Mucosa of stomach (tissue), 1 donor: Measurements from ENCODE around the gene CAMTA1.

Experiments
- H3K27me3 ChIP-seq: one replicate; pipeline ENCODE4 v1.7.0; 2013; ENCODE audit warnings: mild to moderate bottlenecking, low read length; ENCODE audit not compliant: control insufficient read depth, insufficient read depth
- H3K36me3 ChIP-seq: one replicate; pipeline ENCODE4 v1.7.0; 2013; ENCODE audit warnings: low read length; ENCODE audit not compliant: control insufficient read depth, insufficient read depth
- H3K4me1 ChIP-seq: one replicate; pipeline ENCODE4 v1.7.0; 2013; ENCODE audit warnings: mild to moderate bottlenecking, low read length; ENCODE audit not compliant: control insufficient read depth, insufficient read depth
- H3K4me3 ChIP-seq: one replicate; pipeline ENCODE4 v1.7.0; 2013; ENCODE audit warnings: low read length
- H3K9ac ChIP-seq: one replicate; pipeline ENCODE4 v1.7.0; 2013; ENCODE audit warnings: mild to moderate bottlenecking, low read length, moderate library complexity
- H3K9me3 ChIP-seq: one replicate; pipeline ENCODE4 v1.7.0; 2013; ENCODE audit warnings: mild to moderate bottlenecking, low read length, moderate library complexity; ENCODE audit not compliant: control insufficient read depth
- donor health status: Pancreatic carcinoma.

Gene CAMTA1

DNA sequence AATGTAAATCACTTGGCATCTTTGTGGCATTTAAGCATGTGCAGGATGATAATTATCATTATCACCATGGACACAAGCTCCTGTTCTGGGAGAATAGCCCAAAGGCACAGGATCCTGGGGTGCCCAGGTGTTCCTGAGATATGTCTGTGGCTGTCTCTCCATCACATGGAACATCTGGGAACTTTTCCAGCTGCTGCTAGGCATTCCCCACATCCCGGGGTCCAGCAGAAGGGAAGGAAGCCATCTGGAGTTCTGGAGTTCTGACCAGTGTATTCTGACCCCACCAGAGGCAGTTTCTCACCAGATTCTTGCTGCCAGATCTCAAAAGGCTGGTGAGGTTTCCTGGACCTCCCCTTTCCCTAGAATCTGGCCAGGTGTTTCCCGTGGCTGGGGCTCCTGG is 726.1 kb downstream of the CAMTA1 start:
- H3K4me1 ChIP-seq: no peaks in the 10 kb centered on the region
- H3K9ac ChIP-seq: no peak overlapping the region
- no peaks in the 10 kb centered on the region for H3K27me3 ChIP-seq
- no peaks in the 10 kb centered on the region for H3K9me3 ChIP-seq
- H3K36me3 ChIP-seq: no peaks in the 10 kb centered on the region
- no peak overlapping the region for H3K4me3 ChIP-seq

DNA sequence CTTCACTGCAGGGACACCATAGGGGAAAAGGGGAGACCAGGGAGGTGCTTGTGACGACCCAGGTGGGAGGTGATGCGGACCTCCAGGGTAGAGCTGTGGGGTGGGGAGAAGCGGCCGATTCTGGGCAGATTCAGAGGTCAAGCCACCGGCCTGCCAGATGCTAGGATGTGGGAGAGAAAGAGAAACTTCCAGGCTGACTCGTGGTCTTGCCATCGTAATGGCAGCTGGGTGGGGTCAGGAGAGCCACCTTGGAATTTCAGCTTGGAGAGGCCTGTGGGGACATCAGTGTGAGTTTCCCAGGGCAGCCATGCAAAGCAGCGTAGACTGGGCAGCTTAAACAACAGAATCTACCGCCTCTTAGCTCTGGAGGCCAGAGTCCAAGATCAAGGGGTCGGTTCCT is 727.8 kb downstream of the CAMTA1 start:
- no peaks in the 10 kb centered on the region for H3K36me3 ChIP-seq
- no peak overlapping the region for H3K4me3 ChIP-seq
- no peak overlapping the region for H3K9ac ChIP-seq
- no peaks in the 10 kb centered on the region for H3K27me3 ChIP-seq
- no peaks in the 10 kb centered on the region for H3K4me1 ChIP-seq
- no peaks in the 10 kb centered on the region for H3K9me3 ChIP-seq

DNA sequence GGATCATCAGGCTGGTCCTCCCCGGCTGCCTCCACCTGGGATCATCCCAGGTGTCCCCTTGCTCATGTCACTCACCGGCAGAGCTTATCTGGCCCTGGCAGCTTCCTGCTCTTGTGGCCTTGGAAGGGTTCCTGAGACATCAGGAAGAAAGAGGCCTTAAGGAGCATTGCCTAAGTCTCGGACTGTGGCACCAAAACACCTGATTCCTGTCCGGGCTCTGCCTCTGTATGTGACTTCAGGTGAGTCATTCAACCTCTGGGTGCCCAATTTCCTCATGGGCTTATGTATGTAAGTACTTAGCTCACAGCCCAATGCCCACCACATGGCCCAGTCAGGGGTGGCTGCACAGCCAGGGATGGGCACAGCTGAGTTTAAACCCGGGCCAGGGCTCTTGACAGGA is 729.9 kb downstream of the CAMTA1 start:
- no peak overlapping the region for H3K4me3 ChIP-seq
- no peaks in the 10 kb centered on the region for H3K27me3 ChIP-seq
- H3K9ac ChIP-seq: no peak overlapping the region
- H3K36me3 ChIP-seq: no peaks in the 10 kb centered on the region
- H3K4me1 ChIP-seq: no peaks in the 10 kb centered on the region
- H3K9me3 ChIP-seq: no peaks in the 10 kb centered on the region

DNA sequence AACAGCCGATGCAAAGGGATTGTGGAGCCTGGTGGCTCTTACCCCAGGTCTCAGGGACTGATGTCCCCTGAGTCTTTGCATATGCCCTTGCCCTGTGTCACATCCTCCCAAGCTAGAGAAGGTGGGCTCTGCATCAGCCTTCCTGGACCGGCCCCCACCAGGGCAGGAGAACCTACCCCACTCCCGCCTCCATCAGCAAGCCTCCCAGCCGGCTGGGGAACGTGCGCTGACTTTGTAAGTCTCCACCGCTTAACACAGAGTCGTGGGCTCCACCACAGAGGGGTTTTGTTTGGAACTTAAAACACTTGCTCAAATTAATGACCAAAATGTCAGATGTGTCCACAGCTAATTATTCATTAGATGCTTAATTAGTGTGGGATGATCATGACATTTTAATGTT is 730.6 kb downstream of the CAMTA1 start:
- Histone ChIP-seq H3K9me3 (no peaks in the 10 kb centered on the region), H3K36me3 (no peaks in the 10 kb centered on the region), H3K9ac (no peak overlapping the region), H3K4me3 (no peak overlapping the region), H3K4me1 (no peaks in the 10 kb centered on the region), H3K27me3 (no peaks in the 10 kb centered on the region)

DNA sequence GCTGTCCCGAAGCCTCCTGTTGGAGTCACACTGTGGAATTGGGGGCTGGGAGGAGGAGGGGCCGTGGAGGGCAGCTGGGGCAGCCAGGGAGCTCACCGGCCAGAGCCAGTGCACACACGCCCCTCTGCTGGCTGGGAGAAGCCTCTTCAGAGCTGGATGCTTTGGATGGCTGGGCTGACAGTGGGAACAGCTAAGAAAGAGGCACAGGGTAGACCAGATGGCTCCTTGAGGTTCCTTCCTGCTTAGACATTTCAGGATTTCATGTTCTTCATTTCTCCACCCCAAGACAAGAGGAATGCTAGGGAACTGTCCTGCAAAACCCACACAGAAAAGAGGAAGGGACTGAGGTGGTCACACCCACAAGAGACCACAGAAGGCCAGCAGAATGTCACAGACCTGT is 731.1 kb downstream of the CAMTA1 start:
- H3K9ac ChIP-seq: no peak overlapping the region
- H3K9me3 ChIP-seq: no peaks in the 10 kb centered on the region
- no peaks in the 10 kb centered on the region for H3K36me3 ChIP-seq
- H3K27me3 ChIP-seq: no peaks in the 10 kb centered on the region
- H3K4me1 ChIP-seq: no peaks in the 10 kb centered on the region
- no peak overlapping the region for H3K4me3 ChIP-seq

DNA sequence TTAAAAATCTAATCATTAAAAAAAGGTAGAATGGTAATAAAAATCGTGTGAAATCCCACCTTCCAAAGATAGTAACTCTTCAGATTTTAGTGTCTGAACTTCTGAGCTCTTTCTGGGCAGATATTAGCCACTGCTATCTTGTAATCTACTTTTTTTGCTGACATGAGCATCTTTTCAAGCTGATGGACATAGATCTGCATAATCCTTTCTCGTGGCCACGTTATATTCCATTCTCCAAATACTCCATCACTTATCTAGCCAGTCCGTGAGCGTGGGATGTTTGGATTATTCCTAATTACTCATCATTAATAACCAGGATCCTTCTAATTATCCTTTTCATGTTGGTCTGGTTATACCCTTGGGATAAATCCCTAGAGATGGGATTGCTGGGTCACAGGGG is 731.7 kb downstream of the CAMTA1 start:
- Histone ChIP-seq H3K27me3 (no peaks in the 10 kb centered on the region), H3K4me3 (no peak overlapping the region), H3K9me3 (no peaks in the 10 kb centered on the region), H3K9ac (no peak overlapping the region), H3K4me1 (no peaks in the 10 kb centered on the region), H3K36me3 (no peaks in the 10 kb centered on the region)

DNA sequence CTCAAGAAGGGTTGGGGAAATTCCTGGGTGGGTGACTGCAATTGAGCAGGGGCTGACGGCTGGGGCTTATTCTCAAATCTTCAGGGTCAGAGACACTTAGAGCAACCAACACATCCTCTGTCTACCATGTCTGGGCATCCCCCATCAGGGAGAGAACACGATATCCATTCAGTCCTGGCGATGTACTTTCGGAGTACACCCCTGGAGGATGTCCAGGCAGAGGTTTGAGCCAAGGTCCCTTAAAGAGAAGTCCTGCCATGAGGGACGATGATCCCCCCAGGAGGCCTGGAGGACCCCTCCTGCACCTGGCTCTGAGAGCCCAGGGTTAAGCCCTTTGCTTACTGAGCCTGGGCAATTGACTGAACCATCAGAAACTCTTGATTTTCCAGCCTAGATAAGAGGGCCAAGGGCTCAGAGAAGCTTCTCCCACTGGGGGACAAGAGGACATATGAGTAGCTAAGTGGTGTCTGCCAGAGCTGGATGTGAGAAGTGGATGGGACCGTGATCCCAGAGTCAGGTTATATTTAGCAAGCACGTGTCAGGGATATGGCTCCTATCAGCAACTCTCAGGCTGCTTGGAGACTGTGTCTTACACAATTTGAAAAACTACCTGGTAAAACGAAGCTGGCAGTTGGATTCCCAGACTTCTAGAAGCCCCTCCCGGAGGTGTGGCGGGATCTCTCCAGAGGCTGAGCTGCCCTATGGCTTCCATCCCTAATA is 732.5 kb downstream of the CAMTA1 start:
- Histone ChIP-seq H3K9me3 (no peaks in the 10 kb centered on the region), H3K4me3 (no peak overlapping the region), H3K27me3 (no peaks in the 10 kb centered on the region), H3K4me1 (no peaks in the 10 kb centered on the region), H3K9ac (no peak overlapping the region), H3K36me3 (no peaks in the 10 kb centered on the region)

DNA sequence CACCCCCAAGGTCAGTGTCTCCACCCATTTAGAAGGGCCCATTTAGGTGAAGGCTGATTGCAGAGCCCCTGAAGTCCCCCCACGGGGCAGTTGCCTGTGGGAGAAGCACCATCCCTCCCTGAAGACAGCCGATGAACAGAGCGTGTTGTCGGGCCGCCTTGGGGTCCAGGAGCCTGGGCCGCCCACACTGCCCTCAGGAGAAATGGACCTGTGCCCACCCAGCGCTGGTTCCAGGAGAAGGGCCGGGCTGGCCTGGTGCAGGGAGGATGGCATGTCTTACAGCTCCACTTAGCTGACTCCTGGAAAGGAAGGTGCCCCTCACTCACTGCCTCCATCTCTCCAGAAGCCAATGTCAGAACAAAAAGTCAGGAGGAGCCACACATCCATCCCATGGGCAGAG is 733.2 kb downstream of the CAMTA1 start:
- Histone ChIP-seq H3K9me3 (no peaks in the 10 kb centered on the region), H3K36me3 (no peaks in the 10 kb centered on the region), H3K4me3 (no peak overlapping the region), H3K4me1 (no peaks in the 10 kb centered on the region), H3K9ac (no peak overlapping the region), H3K27me3 (no peaks in the 10 kb centered on the region)

DNA sequence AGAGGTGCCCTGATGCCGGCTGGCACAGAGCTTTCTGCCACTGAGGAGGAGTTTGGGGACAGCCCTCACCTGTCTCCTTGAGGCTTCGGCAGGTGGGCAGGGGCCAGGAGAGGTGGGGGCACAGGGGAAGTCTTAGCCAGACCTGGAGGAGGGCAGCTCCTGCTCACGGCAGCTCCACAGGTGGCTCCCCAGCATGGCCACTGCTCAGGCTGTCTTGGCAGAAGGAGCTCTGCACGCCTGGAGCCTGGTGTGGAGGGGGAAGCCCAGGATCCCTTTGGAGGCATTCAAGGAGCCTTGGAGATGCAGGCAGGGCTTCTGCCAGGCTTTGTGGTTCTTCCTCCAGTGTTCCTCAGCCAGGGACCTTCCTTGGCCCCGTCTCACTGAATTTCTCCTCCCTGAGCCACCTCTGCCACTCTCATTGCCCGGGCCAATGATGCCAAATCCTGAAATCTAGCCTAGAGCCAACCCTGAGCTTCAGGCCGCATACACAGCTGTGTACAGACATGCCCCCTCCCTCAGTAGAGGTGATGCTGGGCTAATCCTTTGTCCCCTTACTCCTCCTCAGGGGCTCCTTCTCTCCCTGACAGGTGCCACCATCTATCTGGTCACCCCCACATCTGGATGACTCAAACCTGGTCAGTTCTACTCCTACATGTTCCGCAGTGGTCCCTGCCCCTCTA is 734.1 kb downstream of the CAMTA1 start:
- Histone ChIP-seq H3K9me3 (no peaks in the 10 kb centered on the region), H3K36me3 (no peaks in the 10 kb centered on the region), H3K27me3 (no peaks in the 10 kb centered on the region), H3K4me1 (no peaks in the 10 kb centered on the region), H3K9ac (no peak overlapping the region), H3K4me3 (no peak overlapping the region)

DNA sequence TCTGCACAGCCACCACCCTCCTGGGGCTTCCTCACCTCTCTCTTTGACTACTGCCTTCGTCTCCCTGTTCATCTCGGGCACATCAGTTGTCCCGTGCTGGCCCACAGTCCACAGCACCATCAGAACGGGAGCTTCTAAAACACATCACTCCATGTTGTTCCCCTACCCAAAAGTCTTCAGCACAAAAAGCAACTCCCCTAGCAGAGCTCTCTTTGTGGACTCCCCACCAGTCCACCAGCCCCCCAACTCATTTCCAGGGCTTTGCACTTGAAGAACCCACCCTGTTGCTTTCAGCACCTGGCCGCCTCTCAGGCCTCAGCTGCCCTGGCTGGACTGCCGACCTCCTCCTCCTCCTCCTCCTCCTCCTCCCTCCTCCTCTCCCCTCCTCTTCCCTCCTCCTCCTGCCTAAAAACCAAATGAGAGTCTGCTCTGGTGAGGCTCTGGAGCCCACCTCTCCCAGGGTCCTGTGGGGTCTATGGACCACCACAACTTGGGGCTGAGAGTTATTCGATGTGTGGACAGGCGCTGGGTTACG is 734.7 kb downstream of the CAMTA1 start:
- Histone ChIP-seq H3K4me1 (no peaks in the 10 kb centered on the region), H3K9ac (no peak overlapping the region), H3K27me3 (no peaks in the 10 kb centered on the region), H3K4me3 (no peak overlapping the region), H3K9me3 (no peaks in the 10 kb centered on the region), H3K36me3 (no peaks in the 10 kb centered on the region)

DNA sequence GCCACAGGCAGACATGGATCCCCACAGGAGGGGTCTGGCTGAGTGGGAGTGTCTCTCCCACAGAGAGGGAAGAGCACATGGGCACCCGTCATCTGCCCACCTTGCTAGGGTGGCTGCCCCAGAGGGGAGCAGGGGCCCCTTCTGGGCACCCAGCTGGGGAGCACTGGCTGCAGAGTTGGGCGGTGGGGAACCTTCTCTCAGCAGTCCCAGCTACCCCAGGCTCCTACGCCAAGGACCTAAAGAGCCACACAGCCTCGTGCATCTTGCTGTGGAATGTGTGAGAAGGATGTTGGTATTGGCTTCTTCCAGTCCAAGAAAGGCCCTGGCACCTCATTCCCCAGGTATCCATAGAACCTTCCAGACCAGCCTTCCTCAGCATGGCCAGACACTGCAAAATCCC is 735.2 kb downstream of the CAMTA1 start:
- no peaks in the 10 kb centered on the region for H3K9me3 ChIP-seq

DNA sequence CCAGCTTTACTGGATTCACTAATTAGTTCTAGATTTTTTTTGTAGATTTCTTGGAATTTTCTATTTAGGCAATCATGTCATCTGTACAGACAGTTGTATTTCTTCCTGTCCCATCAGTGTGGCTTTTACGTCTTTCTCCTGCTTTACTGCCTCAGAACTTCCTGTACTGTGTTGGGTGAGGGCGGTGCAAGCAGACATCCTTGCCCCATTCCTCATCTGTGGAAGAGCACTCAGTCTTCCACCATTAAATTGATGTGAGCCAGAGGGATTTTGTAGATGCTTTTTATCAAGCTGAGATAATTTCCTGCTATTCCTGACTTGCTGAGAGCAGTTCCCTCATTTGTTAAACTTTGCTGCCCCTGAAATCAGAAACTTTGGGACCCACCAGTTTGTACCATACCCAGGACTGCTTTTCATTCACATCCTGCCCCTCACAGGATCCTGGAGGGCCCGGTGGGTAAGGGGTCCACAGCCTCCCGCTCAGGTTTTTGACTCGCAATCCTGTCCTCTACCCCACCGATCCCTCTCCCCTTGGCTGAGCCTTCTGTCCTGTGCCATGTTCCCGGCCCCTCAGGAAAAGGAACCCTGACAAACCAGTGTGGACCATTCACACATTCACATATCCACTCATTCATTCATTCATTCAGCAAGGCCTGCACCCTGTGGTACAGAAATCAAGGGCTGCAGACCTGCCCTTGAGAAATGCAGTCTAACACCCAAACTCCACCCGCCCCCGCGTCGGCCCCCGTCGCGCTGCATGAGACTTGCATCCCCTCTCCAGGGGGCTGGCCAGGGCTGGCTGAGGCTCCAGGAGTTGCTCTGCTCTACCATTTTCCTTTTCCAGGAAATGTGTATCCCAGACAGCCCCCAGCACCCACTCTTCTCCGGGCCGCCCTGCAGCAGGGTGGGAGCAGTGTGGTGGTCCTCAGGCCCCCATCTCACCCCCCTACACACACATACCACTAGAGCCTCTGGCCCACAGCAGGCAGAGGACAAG is 739.4 kb downstream of the CAMTA1 start:
- Histone ChIP-seq H3K4me3 (no peak overlapping the region), H3K36me3 (no peaks in the 10 kb centered on the region), H3K9ac (no peak overlapping the region), H3K27me3 (peaks cover 5% of the 10 kb centered on the region), H3K9me3 (no peaks in the 10 kb centered on the region), H3K4me1 (no peaks in the 10 kb centered on the region)

More for the DNA sequence above, 735.2 kb downstream of the CAMTA1 start:
- no peaks in the 10 kb centered on the region for H3K27me3 ChIP-seq
- H3K4me1 ChIP-seq: no peaks in the 10 kb centered on the region
- no peaks in the 10 kb centered on the region for H3K36me3 ChIP-seq
- H3K9ac ChIP-seq: no peak overlapping the region
- H3K4me3 ChIP-seq: no peak overlapping the region
